Adrenal gland (tissue), 12 donors: ENCODE measurements around the gene PSIP1. TPM values are rescaled to one million over a fixed set of nuclear protein-coding genes. Genes with fewer than 3 reads are reported as not detected.

Source experiments
- DNase-seq, 7 donors: peaks; one replicate each; pipeline ENCODE4 v3.0.0-alpha.2; 2019 to 2020
- H3K27ac ChIP-seq, 5 donors: fragments of 200-600 bp; sonication (generic) in 4 of 5; 1 replicate in 3 of 5; 2 replicates in 2 of 5; pipeline versions ENCODE4 v1.5.1 to v1.8.0; 2016 to 2020; ENCODE audit warnings: mild to moderate bottlenecking in 1 of 5
- H3K27me3 ChIP-seq: fragments of 200-600 bp; 2 replicates; pipeline ENCODE4 v1.8.0; 2021
- H3K36me3 ChIP-seq, 2 donors: fragments of 200-600 bp; replicated peaks in 1 of 2; 1 replicate in 1 of 2; 2 replicates in 1 of 2; pipeline versions ENCODE4 v1.5.1 to v1.8.0; 2018 to 2022
- H3K4me1 ChIP-seq, 2 donors: fragments of 200-600 bp; replicated peaks in 1 of 2; 1 replicate in 1 of 2; 2 replicates in 1 of 2; pipeline versions ENCODE4 v1.5.1 to v1.8.0; 2018 to 2021
- H3K4me3 ChIP-seq, 4 donors: fragments of 200-600 bp; sonication (generic) in 3 of 4; one replicate each; pipeline ENCODE4 v1.5.1; 2016 to 2018
- H3K9me3 ChIP-seq, 3 donors: fragments of 200-600 bp; sonication (generic) in 1 of 3; replicated peaks in 1 of 3; 1 replicate in 2 of 3; 2 replicates in 1 of 3; pipeline versions ENCODE4 v1.5.1 to v1.8.0; 2016 to 2021
- POLR2A ChIP-seq, 2 donors: fragments of 450-650 bp; IDR thresholded peaks; one replicate each; pipeline ENCODE4 v1.6.1; 2017; ENCODE audit warnings: antibody characterized with exemption in 2 of 2, mild to moderate bottlenecking in 2 of 2, moderate library complexity in 1 of 2
- WGBS, 4 donors: extraction: QIAGEN DNeasy Blood & Tissue Kit in 2 of 4; methylation state at CpG; one replicate each; pipeline versions ENCODE4 v1.1.5 to v1.1.7; 2013 to 2017; 5-methylcytosine and 5-hydroxymethylcytosine counted together
- intact Hi-C, 2 donors: fragments of 100-400 bp; cut with DNase I; formaldehyde crosslinking; loops; one replicate each; pipeline versions ENCODE4 v1.14.1 to v1.15.0; 2022 to 2023
- polyA plus RNA-seq, 3 donors: library from polyadenylated mRNA; stranded (reverse); fragments of 200-250 nt in 2 of 3; fragments of 350-450 nt in 1 of 3; fragmentation: Illumina TruSeq in 1 of 3; extraction: RNeasy Lipid Tissue Mini Kit (QIAGEN cat#74804) in 1 of 3; gene quantifications; one replicate each; pipeline ENCODE4 v1.2.3, GENCODE V29; 2013 to 2014
- total RNA-seq, 9 donors: library from RNA; depleted of rRNA in 4 of 9; stranded (reverse); fragments of >200 nt in 4 of 9; fragments of 120-200 nt in 1 of 9; fragmentation: NEBNext Ultra II Directional in 1 of 9; extraction: Animal tissue kit (Norgen Biotek cat#: 25700) in 1 of 9; gene quantifications; one replicate each; pipeline versions ENCODE4 v1.1.0 to v1.2.4, GENCODE V29; 2013 to 2023
- TF ChIP-seq, protein P1 (sequence below), 6 experiments: fragments of 450-650 bp in 4 of 6; fragments of 200-600 bp in 2 of 6; sonication (generic) in 1 of 6; IDR thresholded peaks; 1 replicate in 5 of 6; 2 replicates in 1 of 6; pipeline versions ENCODE4 v1.5.1 to v1.8.0; 2016 to 2021; ENCODE audit warnings: antibody characterized with exemption in 6 of 6, mild to moderate bottlenecking in 2 of 6, moderate library complexity in 1 of 6
- donor health status: healthy with polysubstance abuse.
- donor health status: Bipolar disorder and iron deficiency.
- donor health status: DM: yes; HTN: yes; CAD: no.
- donor health status: DM: no; HTN: no; CAD: no.
- donor health status: DM: no; HTN: no; CAD: no.
- donor health status: DM: yes; HTN: yes; CAD: no.

The PSIP1 gene
- total and polyA plus RNA-seq, 12 donors: 25.0 to 132 (median 40.3) TPM

DNA sequence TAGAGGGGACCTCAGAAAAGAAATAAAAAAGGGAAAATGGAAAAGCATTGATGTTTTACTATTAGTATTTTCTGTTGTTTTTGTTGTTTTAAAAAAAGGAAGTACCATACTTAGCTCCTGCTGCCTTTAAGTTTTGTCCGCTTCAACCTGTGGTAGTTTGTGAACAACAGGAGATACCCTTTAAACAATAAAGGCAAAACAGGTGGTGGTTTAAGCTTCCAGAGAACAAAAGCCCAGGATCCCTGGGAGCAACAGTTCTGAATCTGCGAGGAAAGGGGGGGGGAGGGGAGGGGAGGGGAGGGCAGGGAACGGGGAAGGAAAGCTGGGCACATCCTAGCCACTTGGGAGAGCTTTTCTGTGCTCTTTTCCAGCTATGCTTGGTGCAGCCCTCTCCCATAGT is 2.1 kb upstream of the PSIP1 start:
- TF ChIP-seq POLR2A (IDR thresholded peaks at IDR 0.05): no peak
- TF ChIP-seq, protein P1, sequence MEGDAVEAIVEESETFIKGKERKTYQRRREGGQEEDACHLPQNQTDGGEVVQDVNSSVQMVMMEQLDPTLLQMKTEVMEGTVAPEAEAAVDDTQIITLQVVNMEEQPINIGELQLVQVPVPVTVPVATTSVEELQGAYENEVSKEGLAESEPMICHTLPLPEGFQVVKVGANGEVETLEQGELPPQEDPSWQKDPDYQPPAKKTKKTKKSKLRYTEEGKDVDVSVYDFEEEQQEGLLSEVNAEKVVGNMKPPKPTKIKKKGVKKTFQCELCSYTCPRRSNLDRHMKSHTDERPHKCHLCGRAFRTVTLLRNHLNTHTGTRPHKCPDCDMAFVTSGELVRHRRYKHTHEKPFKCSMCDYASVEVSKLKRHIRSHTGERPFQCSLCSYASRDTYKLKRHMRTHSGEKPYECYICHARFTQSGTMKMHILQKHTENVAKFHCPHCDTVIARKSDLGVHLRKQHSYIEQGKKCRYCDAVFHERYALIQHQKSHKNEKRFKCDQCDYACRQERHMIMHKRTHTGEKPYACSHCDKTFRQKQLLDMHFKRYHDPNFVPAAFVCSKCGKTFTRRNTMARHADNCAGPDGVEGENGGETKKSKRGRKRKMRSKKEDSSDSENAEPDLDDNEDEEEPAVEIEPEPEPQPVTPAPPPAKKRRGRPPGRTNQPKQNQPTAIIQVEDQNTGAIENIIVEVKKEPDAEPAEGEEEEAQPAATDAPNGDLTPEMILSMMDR (IDR thresholded peaks at IDR 0.05): no peak
- H3K27ac ChIP-seq: no peak overlapping the region
- 58 to 72% (median 70%) methylated on average over 3 of the region's 3 CpGs for WGBS, 4 donors

DNA sequence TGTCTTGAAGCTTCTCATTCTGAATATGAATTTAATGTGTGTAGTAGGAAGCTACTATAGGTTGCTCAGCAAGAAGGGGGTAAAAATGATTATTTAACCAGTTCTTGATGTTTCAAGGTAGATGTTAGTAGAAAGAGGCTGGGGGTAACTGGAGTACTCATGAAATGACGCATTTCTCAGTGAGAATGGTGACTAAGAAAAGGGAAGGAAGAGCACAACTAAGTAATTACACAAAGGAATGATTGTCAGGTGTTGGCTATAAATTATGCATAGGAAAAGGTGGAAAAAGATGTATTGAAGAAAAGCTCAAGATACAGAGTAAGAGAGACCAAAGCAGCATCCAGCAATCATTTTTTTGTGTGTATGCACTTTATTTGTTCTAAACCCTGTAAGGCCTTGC is 1.4 kb upstream of the PSIP1 start:
- H3K4me3 ChIP-seq: no peak overlapping the region
- intact Hi-C loops: no loop called here
- H3K4me1 ChIP-seq: peaks cover 0 to 9% of the 10 kb centered on the region in 2 donors
- no peaks in the 10 kb centered on the region for H3K9me3 ChIP-seq
- no peaks in the 10 kb centered on the region for H3K27me3 ChIP-seq
- no peak overlapping the region for H3K27ac ChIP-seq
- DNase-seq: no peak
- no peaks in the 10 kb centered on the region for H3K36me3 ChIP-seq
- WGBS, 4 donors: 80 to 94% (median 86%) methylated on average over 1 of the region's 1 CpG
- TF ChIP-seq, protein P1 (IDR thresholded peaks at IDR 0.05): no peak
- TF ChIP-seq POLR2A (IDR thresholded peaks at IDR 0.05): no peak

More for the DNA sequence above, 2.1 kb upstream of the PSIP1 start:
- no peaks in the 10 kb centered on the region for H3K36me3 ChIP-seq
- intact Hi-C loops: no loop called here
- H3K27me3 ChIP-seq: no peaks in the 10 kb centered on the region
- DNase-seq: no peak
- no peaks in the 10 kb centered on the region for H3K9me3 ChIP-seq
- no peak overlapping the region for H3K4me3 ChIP-seq
- peaks cover 0 to 9% of the 10 kb centered on the region in 2 donors for H3K4me1 ChIP-seq

DNA sequence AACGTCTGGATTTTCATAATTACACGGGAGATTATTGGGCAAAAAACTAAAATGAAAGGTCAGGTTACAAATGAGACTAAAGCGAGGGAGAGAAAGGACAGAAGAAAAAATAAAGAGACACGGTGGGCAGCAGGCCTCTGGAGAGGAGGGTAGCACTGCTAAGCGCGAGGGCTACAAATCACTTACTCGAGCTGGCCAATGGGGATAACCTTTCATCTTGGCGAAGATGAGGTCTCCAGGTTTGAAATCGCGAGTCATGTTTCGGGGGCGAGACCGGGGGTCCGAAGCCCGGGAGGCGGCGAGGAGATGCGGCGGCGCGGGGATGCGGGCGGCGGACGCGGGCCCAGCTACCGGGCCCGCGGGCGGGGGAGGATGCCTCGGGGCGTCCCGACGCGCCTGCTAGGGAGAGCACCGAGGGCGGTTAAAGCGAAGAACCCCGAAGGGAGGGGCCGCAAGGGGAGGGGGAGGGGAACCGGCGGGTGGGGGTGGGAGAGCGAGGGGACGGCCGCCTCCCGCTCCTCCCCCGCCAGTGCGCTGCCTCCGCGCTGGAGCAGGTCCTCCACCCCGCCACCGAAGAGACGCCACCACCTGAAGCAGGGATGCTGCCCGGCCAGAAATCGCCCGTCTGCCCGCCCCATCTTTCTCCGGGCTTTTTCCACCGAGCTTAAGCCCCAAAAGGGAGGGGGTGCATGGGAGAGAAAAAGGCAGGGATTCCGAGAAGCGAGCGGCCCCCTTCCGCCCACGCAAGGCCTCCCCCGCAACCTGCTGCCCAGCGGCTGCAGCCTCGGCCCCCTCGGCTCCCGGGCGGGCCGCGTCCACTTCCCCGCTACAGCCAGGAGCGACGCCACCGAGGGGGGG is 610 bp downstream of the PSIP1 start:
- intact Hi-C loops: no loop called here
- no peaks in the 10 kb centered on the region for H3K27me3 ChIP-seq
- WGBS, 4 donors: 1 to 2% (median 2%) methylated on average over 8 to 76 of the region's 76 CpGs

DNA sequence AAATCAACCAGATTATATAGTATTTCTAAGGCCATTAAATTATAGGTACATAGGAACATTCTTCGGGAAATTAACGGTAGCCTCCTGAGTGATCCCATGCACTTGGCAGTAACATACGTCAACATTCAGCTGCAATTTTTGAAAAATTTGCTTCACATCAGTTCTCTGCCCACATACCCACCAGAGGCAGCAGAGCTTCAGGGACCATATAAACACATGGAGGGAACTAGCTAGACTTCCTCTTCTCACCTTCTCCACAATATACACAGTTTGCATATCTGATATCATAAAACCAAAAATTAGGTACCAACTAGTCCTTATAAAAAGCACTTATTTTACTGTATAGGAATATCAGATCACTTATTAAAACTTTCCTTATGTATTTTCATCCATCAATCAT is 4.8 kb downstream of the PSIP1 start:
- WGBS, 4 donors: 83 to 91% (median 90%) methylated on average over 3 of the region's 3 CpGs

More for the DNA sequence above, 610 bp downstream of the PSIP1 start:
- no peaks in the 10 kb centered on the region for H3K9me3 ChIP-seq
- no peak for TF ChIP-seq POLR2A (IDR thresholded peaks at IDR 0.05)
- DNase-seq: peak in 6 of 7 donors; percentile 23 to 45 (median 37)
- peak overlapping the region; percentile 43 to 95 (median 88) for H3K27ac ChIP-seq
- H3K36me3 ChIP-seq: peaks cover 0 to 16% of the 10 kb centered on the region in 2 donors
- H3K4me1 ChIP-seq: peaks cover 0 to 9% of the 10 kb centered on the region in 2 donors
- peak overlapping the region; percentile 16 to 90 (median 73) for H3K4me3 ChIP-seq

More for the DNA sequence above, 4.8 kb downstream of the PSIP1 start:
- Histone ChIP-seq H3K27ac (no peak overlapping the region), H3K4me1 (peaks cover 0 to 9% of the 10 kb centered on the region in 2 donors), H3K9me3 (no peaks in the 10 kb centered on the region), H3K4me3 (no peak overlapping the region), H3K36me3 (peaks cover 0 to 23% of the 10 kb centered on the region in 2 donors), H3K27me3 (no peaks in the 10 kb centered on the region)
- TF ChIP-seq, protein P1 (IDR thresholded peaks at IDR 0.05): no peak
- TF ChIP-seq POLR2A (IDR thresholded peaks at IDR 0.05): no peak
- DNase-seq: no peak
- intact Hi-C loops: no loop called here
